ENCODE measurements around the gene CMC1. TPM values are rescaled to one million over a fixed set of nuclear protein-coding genes. Genes with fewer than 3 reads are reported as not detected.

Gene CMC1
- total RNA-seq, 1 experiment from 2014 or later, result 18.0 TPM

Other genes starting within 250 kb of the CMC1 start
- not detected in 2 replicates for gene ZCWPW2, start 107.1 kb downstream of the CMC1 start, total RNA-seq (2014; rRNA removed; shearing (Covaris generic); ENCODE audit: low replicate concordance)
- gene AZI2, start 107.2 kb downstream of the CMC1 start, total RNA-seq (2014; rRNA removed; shearing (Covaris generic); ENCODE audit: low replicate concordance), result 28.3 and 51.7 TPM in 2 replicates

Measured in MG63 (cell line).